SK-N-SH (cell line): ENCODE measurements around the gene NKD1.

Experiments
- EZH2phosphoT487 ChIP-seq: fragments of 200-600 bp; sonication (generic); IDR thresholded peaks from 2 replicates; pipeline ENCODE4 v1.6.1; 2017; ENCODE audit warnings: low read depth, mixed run types, mild to moderate bottlenecking, antibody characterized with exemption, moderate library complexity, borderline replicate concordance
- FOSL2 ChIP-seq: IDR thresholded peaks from 2 replicates; pipeline ENCODE4 v1.4.0; 2012; ENCODE audit warnings: low read depth, mild to moderate bottlenecking, moderate library complexity, borderline replicate concordance
- MAX ChIP-seq: IDR thresholded peaks from 2 replicates; pipeline ENCODE4 v1.4.0; 2012; ENCODE audit warnings: low read depth
- NFIC ChIP-seq: IDR thresholded peaks from 2 replicates; pipeline ENCODE4 v1.4.0; 2012; ENCODE audit warnings: borderline replicate concordance
- POLR2AphosphoS5 ChIP-seq: IDR thresholded peaks from 2 replicates; pipeline ENCODE4 v1.6.1; 2012; ENCODE audit warnings: low read depth, low read length
- RCOR1 ChIP-seq: fragments of 150-350 bp; IDR thresholded peaks from 2 replicates; pipeline ENCODE4 v1.6.1; 2017; ENCODE audit warnings: antibody characterized with exemption, low read length
- SIN3A ChIP-seq: IDR thresholded peaks from 2 replicates; pipeline ENCODE4 v1.6.1; 2012; ENCODE audit warnings: low read depth, mild to moderate bottlenecking, low read length, moderate library complexity, borderline replicate concordance
- SMC3 ChIP-seq: IDR thresholded peaks from 2 replicates; pipeline ENCODE4 v1.6.1; 2012; ENCODE audit warnings: low read depth, low read length, improper control_type of control experiment
- USF2 ChIP-seq: fragments of 150-350 bp; IDR thresholded peaks from 2 replicates; pipeline ENCODE4 v1.6.1; 2017; ENCODE audit warnings: antibody characterized with exemption, low read length, low read depth, borderline replicate concordance
- TF ChIP-seq, protein P1 (sequence below): fragments of 200-600 bp; sonication (generic); IDR thresholded peaks from 2 replicates; pipeline ENCODE4 v1.6.1; 2017; ENCODE audit warnings: antibody characterized with exemption, mild to moderate bottlenecking, moderate library complexity
- TF ChIP-seq, protein P2 (sequence below): IDR thresholded peaks from 2 replicates; pipeline ENCODE4 v1.6.1; 2012; ENCODE audit warnings: mild to moderate bottlenecking, low read depth, low read length, moderate library complexity

- TF ChIP-seq POLR2AphosphoS5 (no peak), MAX (no peak), USF2 (no peak), FOSL2 (no peak), NFIC (no peak), SIN3A (no peak), RCOR1 (no peak), SMC3 (no peak), EZH2phosphoT487 (no peak)
- TF ChIP-seq, protein P1, sequence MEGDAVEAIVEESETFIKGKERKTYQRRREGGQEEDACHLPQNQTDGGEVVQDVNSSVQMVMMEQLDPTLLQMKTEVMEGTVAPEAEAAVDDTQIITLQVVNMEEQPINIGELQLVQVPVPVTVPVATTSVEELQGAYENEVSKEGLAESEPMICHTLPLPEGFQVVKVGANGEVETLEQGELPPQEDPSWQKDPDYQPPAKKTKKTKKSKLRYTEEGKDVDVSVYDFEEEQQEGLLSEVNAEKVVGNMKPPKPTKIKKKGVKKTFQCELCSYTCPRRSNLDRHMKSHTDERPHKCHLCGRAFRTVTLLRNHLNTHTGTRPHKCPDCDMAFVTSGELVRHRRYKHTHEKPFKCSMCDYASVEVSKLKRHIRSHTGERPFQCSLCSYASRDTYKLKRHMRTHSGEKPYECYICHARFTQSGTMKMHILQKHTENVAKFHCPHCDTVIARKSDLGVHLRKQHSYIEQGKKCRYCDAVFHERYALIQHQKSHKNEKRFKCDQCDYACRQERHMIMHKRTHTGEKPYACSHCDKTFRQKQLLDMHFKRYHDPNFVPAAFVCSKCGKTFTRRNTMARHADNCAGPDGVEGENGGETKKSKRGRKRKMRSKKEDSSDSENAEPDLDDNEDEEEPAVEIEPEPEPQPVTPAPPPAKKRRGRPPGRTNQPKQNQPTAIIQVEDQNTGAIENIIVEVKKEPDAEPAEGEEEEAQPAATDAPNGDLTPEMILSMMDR = no peak
- TF ChIP-seq, protein P2, sequence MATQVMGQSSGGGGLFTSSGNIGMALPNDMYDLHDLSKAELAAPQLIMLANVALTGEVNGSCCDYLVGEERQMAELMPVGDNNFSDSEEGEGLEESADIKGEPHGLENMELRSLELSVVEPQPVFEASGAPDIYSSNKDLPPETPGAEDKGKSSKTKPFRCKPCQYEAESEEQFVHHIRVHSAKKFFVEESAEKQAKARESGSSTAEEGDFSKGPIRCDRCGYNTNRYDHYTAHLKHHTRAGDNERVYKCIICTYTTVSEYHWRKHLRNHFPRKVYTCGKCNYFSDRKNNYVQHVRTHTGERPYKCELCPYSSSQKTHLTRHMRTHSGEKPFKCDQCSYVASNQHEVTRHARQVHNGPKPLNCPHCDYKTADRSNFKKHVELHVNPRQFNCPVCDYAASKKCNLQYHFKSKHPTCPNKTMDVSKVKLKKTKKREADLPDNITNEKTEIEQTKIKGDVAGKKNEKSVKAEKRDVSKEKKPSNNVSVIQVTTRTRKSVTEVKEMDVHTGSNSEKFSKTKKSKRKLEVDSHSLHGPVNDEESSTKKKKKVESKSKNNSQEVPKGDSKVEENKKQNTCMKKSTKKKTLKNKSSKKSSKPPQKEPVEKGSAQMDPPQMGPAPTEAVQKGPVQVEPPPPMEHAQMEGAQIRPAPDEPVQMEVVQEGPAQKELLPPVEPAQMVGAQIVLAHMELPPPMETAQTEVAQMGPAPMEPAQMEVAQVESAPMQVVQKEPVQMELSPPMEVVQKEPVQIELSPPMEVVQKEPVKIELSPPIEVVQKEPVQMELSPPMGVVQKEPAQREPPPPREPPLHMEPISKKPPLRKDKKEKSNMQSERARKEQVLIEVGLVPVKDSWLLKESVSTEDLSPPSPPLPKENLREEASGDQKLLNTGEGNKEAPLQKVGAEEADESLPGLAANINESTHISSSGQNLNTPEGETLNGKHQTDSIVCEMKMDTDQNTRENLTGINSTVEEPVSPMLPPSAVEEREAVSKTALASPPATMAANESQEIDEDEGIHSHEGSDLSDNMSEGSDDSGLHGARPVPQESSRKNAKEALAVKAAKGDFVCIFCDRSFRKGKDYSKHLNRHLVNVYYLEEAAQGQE = no peak
Observed at GRCh38 chr16:50516890-50517289, 31.3 kb upstream of the NKD1 start.
